ENCODE results near the gene RREB1. TPM values are rescaled to one million over a fixed set of nuclear protein-coding genes. Genes with fewer than 3 reads are reported as not detected.

The RREB1 gene
- total and polyA plus RNA-seq, 3 donors from 2014 or later, result 30.0 to 79.2 (median 75.0) TPM

DNA sequence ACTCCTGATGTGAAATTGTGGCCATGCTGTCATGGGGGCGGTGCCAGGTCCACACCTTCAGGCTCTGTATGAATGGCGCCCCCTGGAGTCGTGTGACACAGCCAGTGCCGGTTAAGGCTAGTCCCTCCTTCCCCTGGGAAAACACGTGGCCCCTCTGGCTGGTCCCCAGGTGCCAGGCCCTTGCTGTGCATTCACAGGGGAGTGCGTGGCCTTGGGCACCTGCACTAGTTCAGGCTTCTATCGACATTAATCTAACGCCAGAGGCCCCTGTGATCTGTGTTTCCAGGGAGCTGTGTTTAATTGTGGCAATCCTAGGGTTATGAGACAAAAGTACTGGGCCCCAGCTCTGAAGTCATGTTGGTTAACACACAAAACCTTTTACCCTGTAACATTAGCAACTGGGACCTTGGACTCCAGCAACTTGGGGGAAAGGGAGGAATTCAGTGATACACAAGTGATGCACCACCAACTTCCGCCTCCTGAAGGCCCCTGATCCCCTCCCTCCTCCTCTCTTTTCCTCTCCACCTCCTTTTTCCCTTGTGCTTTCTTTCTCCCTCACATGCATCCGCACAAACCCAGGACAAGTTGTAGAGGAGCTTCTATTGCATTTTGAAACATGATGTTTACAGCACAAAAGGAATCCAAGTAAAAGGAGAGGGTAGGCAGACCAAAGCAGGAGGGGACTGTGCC, 131.3 kb downstream of the RREB1 start:
- 29 to 57% methylated on average over 10 of the region's 10 CpGs for WGBS, 2 donors
- Histone ChIP-seq H3K4me3 (no peak overlapping the region), H3K27ac (peak overlapping the region; percentile 31 to 66), H3K4me1 (peaks cover 32% of the 10 kb centered on the region), H3K36me3 (ENCODE audit: low read depth, missing control alignments) (no peaks in the 10 kb centered on the region), H3K27me3 (no peaks in the 10 kb centered on the region), H3K9me3 (no peaks in the 10 kb centered on the region)
- intact Hi-C loops (cut with DNase I; ENCODE audit: low total_unique reads), result no loop called here
- TF ChIP-seq POLR2A (IDR thresholded peaks at IDR 0.05), result no peak
- TF ChIP-seq, protein P1, sequence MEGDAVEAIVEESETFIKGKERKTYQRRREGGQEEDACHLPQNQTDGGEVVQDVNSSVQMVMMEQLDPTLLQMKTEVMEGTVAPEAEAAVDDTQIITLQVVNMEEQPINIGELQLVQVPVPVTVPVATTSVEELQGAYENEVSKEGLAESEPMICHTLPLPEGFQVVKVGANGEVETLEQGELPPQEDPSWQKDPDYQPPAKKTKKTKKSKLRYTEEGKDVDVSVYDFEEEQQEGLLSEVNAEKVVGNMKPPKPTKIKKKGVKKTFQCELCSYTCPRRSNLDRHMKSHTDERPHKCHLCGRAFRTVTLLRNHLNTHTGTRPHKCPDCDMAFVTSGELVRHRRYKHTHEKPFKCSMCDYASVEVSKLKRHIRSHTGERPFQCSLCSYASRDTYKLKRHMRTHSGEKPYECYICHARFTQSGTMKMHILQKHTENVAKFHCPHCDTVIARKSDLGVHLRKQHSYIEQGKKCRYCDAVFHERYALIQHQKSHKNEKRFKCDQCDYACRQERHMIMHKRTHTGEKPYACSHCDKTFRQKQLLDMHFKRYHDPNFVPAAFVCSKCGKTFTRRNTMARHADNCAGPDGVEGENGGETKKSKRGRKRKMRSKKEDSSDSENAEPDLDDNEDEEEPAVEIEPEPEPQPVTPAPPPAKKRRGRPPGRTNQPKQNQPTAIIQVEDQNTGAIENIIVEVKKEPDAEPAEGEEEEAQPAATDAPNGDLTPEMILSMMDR (IDR thresholded peaks at IDR 0.05), result peak; percentile 36 to 65 (median 54)
- DNase-seq, result peak; percentile 95

DNA sequence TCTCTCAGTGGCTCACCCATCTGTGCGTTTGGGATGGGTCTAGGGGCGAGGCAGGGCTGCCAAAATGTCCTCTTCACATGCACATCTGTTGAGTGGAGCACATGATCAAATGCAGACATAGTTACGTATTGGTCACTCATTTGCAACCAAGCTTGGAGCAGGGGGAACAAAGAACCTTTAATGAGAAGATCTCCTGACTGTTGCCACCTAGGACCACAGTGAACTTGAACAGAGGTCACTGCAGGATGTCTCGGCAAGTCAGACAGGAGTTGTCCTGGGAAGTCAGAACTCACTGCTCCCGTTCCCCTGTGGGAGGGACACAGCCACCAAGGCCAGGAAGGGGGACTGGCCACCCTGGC, 131.8 kb downstream of the RREB1 start:
- no peak for DNase-seq
- H3K36me3 ChIP-seq (ENCODE audit: low read depth, missing control alignments), result no peaks in the 10 kb centered on the region
- H3K4me1 ChIP-seq, result peaks cover 32% of the 10 kb centered on the region
- peak overlapping the region; percentile 31 to 66 for H3K27ac ChIP-seq
- TF ChIP-seq POLR2A (IDR thresholded peaks at IDR 0.05), result no peak
- TF ChIP-seq, protein P1 (IDR thresholded peaks at IDR 0.05), result no peak
- H3K4me3 ChIP-seq, result no peak overlapping the region
- H3K9me3 ChIP-seq, result no peaks in the 10 kb centered on the region
- no peaks in the 10 kb centered on the region for H3K27me3 ChIP-seq
- intact Hi-C loops (cut with DNase I; ENCODE audit: low total_unique reads), result no loop called here
- WGBS, 2 donors, result 66 to 77% methylated on average over 4 to 5 of the region's 5 CpGs

DNA sequence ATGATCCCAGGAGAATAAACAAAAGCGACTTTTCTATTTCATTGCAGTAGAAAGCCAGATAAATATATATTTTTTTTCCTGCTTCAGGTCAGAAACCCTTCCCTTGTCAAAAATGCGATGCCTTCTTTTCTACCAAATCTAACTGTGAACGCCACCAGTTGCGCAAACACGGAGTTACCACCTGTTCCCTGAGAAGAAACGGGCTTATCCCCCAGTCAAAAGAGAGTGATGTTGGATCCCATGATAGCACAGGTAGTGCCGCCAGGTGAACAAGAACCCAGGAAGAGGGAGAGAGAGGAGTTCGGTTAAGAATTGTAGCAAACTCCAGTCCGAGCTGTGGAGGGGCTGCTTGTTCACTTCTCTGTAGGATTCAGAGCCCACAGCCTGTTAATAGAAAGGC, 132.6 kb downstream of the RREB1 start:
- H3K27ac ChIP-seq, result peak overlapping the region in 1 of 2 donors; percentile 56
- intact Hi-C loops (cut with DNase I; ENCODE audit: low total_unique reads), result loop anchor here (10.0 kb wide), 1 partner anchor 516 kb away; no protein-coding TSS in a partner anchor
- no peak overlapping the region for H3K4me3 ChIP-seq
- H3K4me1 ChIP-seq, result peaks cover 32% of the 10 kb centered on the region
- no peaks in the 10 kb centered on the region for H3K36me3 ChIP-seq (ENCODE audit: low read depth, missing control alignments)
- DNase-seq, result no peak
- 83 to 84% methylated on average over 9 of the region's 9 CpGs for WGBS, 2 donors
- H3K27me3 ChIP-seq, result no peaks in the 10 kb centered on the region
- TF ChIP-seq POLR2A (IDR thresholded peaks at IDR 0.05), result no peak
- TF ChIP-seq, protein P1 (IDR thresholded peaks at IDR 0.05), result no peak
- no peaks in the 10 kb centered on the region for H3K9me3 ChIP-seq

DNA sequence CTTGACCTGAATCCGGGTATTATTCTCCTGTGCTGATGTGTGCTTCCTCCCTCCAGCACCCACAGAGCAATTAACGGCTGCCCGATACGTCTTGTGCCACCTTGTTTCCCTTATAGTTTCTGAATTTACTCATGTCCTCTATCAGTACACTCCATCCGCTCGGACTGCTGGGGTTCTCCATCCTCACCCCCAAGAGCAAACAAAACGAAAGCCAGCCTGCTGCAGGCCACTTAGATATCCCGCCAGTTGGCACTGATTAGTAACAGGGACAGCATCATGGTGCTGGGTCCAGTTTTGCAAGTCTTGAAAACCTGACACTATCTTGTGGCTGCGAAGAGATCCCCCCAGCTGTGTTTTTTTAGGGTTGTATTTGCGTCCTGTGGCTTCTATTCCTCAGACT, 133.4 kb downstream of the RREB1 start:
- H3K4me1 ChIP-seq, result peaks cover 26% of the 10 kb centered on the region
- TF ChIP-seq, protein P1 (IDR thresholded peaks at IDR 0.05), result no peak
- no peak for TF ChIP-seq POLR2A (IDR thresholded peaks at IDR 0.05)
- no peak overlapping the region for H3K4me3 ChIP-seq
- H3K27me3 ChIP-seq, result no peaks in the 10 kb centered on the region
- H3K36me3 ChIP-seq (ENCODE audit: low read depth, missing control alignments), result no peaks in the 10 kb centered on the region
- no peak for DNase-seq
- intact Hi-C loops (cut with DNase I; ENCODE audit: low total_unique reads), result loop anchor here (10.0 kb wide), 1 partner anchor 516 kb away; no protein-coding TSS in a partner anchor
- no peaks in the 10 kb centered on the region for H3K9me3 ChIP-seq
- peak overlapping the region in 1 of 2 donors; percentile 56 for H3K27ac ChIP-seq
- 69 to 87% methylated on average over 10 of the region's 10 CpGs for WGBS, 2 donors

Data from testis (tissue), 3 donors.